Lower lobe of right lung (tissue), 2 donors: Measurements from ENCODE around the gene IRF2BP2. TPM values are rescaled to one million over a fixed set of nuclear protein-coding genes. Genes with fewer than 3 reads are reported as not detected.

ENCODE experiments used
- ATAC-seq, 2 donors: fragments of 200-7000 bp; cut with Tn5 transposase; one replicate each; pipeline ENCODE4 v1.9.1; 2020 to 2022; ENCODE audit warnings: mild to moderate bottlenecking in 2 of 2, moderate library complexity in 2 of 2
- DNase-seq: peaks from one replicate; pipeline ENCODE4 v3.0.0-alpha.2; 2020
- H3K27ac ChIP-seq: fragments of 200-600 bp; one replicate; pipeline ENCODE4 v1.8.0; 2022
- H3K27me3 ChIP-seq: fragments of 200-600 bp; one replicate; pipeline ENCODE4 v1.8.0; 2022; ENCODE audit warnings: low read depth
- H3K36me3 ChIP-seq: fragments of 200-600 bp; one replicate; pipeline ENCODE4 v1.8.0; 2022; ENCODE audit warnings: mild to moderate bottlenecking
- H3K4me1 ChIP-seq: fragments of 200-600 bp; one replicate; pipeline ENCODE4 v1.8.0; 2022
- H3K4me3 ChIP-seq: fragments of 200-600 bp; one replicate; pipeline ENCODE4 v1.8.0; 2022; ENCODE audit warnings: mild to moderate bottlenecking
- H3K9me3 ChIP-seq: fragments of 200-600 bp; one replicate; pipeline ENCODE4 v1.8.0; 2022
- intact Hi-C: fragments of 100-400 bp; cut with DNase I; formaldehyde crosslinking; loops from one replicate; pipeline ENCODE4 v1.11.0; 2022
- total RNA-seq: library from RNA; stranded (reverse); fragmentation: NEBNext Ultra II Directional; extraction: Animal tissue kit (Norgen Biotek cat#: 25700); gene quantifications from one replicate; pipeline ENCODE4 v1.2.1, GENCODE V29; 2021
- TF ChIP-seq, protein P1 (sequence below): fragments of 200-600 bp; IDR thresholded peaks from one replicate; pipeline ENCODE4 v1.8.0; 2022; ENCODE audit warnings: antibody characterized with exemption, mild to moderate bottlenecking
- donor health status: DM: no; HTN: yes; CAD: no; lungs with severe emphysema.

IRF2BP2 gene
- total RNA-seq, 1 donor from 2014 or later = 154 TPM

DNA sequence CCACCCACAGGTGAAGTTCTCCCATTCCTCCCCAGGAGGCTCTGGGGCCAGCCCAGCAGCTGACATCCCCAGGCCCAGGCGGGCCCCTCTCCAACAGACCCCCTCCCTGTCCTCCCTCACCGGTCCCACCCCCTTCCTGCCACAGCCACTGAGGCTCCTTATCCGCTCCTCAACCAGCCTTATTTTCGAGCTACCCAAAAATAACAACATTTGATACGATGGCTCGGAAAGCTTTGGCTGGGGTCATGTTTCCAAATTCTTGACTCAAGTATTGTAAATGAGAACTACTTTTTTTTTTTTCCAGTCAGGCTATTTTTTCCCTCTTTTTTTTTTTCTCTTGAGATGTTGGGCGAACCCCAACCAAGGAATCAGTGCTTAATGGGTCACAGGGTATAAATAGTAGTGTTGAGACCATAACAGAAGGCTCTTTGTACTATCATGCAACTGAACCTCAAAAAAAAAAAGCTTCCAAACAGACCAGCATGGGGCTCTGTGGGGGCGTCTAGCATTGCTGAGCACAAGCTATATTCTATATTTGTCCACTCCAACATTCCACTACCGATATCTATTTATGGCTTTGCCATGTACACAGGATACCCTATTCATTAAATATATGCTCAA is 27.2 kb downstream of the IRF2BP2 start:
- no peak overlapping the region for H3K4me3 ChIP-seq
- intact Hi-C loops = no loop called here
- no peak for DNase-seq
- no peak for ATAC-seq
- H3K9me3 ChIP-seq = no peaks in the 10 kb centered on the region
- TF ChIP-seq, protein P1, sequence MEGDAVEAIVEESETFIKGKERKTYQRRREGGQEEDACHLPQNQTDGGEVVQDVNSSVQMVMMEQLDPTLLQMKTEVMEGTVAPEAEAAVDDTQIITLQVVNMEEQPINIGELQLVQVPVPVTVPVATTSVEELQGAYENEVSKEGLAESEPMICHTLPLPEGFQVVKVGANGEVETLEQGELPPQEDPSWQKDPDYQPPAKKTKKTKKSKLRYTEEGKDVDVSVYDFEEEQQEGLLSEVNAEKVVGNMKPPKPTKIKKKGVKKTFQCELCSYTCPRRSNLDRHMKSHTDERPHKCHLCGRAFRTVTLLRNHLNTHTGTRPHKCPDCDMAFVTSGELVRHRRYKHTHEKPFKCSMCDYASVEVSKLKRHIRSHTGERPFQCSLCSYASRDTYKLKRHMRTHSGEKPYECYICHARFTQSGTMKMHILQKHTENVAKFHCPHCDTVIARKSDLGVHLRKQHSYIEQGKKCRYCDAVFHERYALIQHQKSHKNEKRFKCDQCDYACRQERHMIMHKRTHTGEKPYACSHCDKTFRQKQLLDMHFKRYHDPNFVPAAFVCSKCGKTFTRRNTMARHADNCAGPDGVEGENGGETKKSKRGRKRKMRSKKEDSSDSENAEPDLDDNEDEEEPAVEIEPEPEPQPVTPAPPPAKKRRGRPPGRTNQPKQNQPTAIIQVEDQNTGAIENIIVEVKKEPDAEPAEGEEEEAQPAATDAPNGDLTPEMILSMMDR = no peak
- no peak overlapping the region for H3K27ac ChIP-seq
- no peaks in the 10 kb centered on the region for H3K27me3 ChIP-seq
- H3K4me1 ChIP-seq = peaks cover 7% of the 10 kb centered on the region
- no peaks in the 10 kb centered on the region for H3K36me3 ChIP-seq

DNA sequence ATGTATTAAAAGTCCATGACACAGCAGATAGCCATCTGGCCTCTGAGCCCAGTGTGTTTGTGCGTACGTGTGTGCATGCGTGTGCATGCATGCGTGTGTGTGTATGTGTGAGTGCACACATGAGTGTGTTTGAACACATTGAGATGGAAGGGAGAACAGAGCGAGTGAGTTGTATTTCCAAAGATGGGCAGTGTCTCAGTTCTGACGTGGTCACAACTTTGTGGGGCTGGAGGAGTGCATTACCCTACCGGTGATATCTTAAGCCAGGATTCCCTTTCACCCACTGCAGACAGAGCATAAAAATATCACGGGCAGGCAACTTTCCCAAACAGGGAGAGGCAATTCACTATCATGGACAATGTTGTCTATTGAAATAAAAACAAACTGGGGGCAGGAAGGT is 27.8 kb downstream of the IRF2BP2 start:
- no peak for DNase-seq
- intact Hi-C loops = no loop called here
- TF ChIP-seq, protein P1 = no peak
- Histone ChIP-seq H3K36me3 (no peaks in the 10 kb centered on the region), H3K4me1 (peaks cover 7% of the 10 kb centered on the region), H3K9me3 (no peaks in the 10 kb centered on the region), H3K27ac (no peak overlapping the region), H3K4me3 (no peak overlapping the region), H3K27me3 (no peaks in the 10 kb centered on the region)
- ATAC-seq = no peak

DNA sequence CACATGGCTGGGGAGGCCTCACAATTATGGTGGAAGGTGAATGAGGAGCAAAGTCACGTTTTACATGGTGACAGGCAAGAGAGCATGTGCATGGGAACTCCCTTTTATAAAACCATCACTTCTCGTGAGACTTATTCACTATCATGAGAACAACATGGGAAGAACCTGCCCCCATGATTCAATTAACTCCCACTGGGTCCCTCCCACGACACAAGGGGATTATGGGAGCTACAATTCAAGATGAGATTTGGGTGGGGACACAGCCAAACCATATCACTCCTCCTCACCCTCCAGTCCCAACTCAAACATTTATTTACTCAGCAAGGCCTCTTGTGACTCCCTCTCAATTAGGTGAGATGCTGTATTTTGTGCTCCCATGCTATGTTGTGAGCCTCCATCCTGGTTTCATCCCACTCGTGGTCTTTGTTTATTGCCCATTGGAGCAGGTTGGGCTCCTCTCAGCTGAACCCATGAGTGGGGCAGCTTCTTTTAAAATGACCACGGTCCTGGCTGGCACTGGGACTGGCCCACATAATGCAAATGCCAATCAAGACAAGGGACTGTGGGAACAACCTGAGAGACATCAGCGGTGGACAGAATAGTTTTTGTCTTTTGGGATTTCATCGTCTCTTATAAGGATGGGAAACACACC is 28.8 kb downstream of the IRF2BP2 start:
- DNase-seq = no peak
- Histone ChIP-seq H3K4me1 (peaks cover 7% of the 10 kb centered on the region), H3K27me3 (no peaks in the 10 kb centered on the region), H3K4me3 (no peak overlapping the region), H3K27ac (no peak overlapping the region), H3K36me3 (no peaks in the 10 kb centered on the region), H3K9me3 (no peaks in the 10 kb centered on the region)
- ATAC-seq = no peak
- TF ChIP-seq, protein P1 = no peak
- intact Hi-C loops = no loop called here

DNA sequence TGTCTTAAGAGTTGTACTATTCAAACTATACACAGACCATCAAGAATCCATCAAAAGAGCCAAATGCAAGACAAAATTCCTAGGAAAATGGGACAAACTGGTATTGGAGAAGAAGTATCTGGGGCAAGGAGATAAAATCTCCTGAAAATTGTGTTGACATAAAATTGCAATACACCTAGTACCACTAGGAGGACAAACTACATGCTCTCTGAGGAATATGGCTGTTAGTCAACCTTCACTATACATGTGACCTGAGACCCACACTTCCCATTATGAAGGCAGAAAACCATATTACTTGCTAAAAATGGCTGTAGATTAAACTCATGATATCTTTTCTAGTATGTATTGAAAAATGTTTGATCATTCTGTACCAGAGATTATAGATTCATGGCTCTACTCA is 30.0 kb downstream of the IRF2BP2 start:
- DNase-seq = no peak
- Histone ChIP-seq H3K9me3 (no peaks in the 10 kb centered on the region), H3K4me1 (peaks cover 7% of the 10 kb centered on the region), H3K4me3 (no peak overlapping the region), H3K27ac (no peak overlapping the region), H3K27me3 (no peaks in the 10 kb centered on the region), H3K36me3 (no peaks in the 10 kb centered on the region)
- TF ChIP-seq, protein P1 = peak; percentile 29
- ATAC-seq = no peak
- intact Hi-C loops = no loop called here

DNA sequence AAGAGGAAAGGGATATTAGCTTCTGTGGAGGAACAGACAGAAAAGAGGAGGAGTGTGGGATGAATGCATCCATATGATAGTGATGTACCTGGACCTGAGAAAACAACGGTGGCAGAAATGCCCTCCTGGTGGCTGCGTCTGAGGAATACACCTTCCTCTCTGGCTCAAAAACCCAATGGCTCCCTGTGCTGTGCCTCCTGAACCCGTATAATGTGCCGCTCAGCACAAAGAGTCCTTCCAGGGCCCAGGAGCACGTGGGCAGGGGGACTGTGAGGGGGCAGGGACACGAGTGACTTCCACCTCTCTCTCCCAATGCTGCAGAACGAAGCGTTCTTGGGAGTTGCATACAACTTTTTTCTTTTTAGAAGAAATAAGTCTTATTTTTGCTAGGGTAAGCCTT is 31.2 kb downstream of the IRF2BP2 start:
- TF ChIP-seq, protein P1 = no peak
- no peak for DNase-seq

More for the DNA sequence above, 31.2 kb downstream of the IRF2BP2 start:
- no peaks in the 10 kb centered on the region for H3K36me3 ChIP-seq
- no peaks in the 10 kb centered on the region for H3K27me3 ChIP-seq
- H3K27ac ChIP-seq = no peak overlapping the region
- H3K4me3 ChIP-seq = no peak overlapping the region
- intact Hi-C loops = no loop called here
- ATAC-seq = no peak
- no peaks in the 10 kb centered on the region for H3K9me3 ChIP-seq
- peaks cover 8% of the 10 kb centered on the region for H3K4me1 ChIP-seq
